ENCODE measurements around the gene MED31.

DNA sequence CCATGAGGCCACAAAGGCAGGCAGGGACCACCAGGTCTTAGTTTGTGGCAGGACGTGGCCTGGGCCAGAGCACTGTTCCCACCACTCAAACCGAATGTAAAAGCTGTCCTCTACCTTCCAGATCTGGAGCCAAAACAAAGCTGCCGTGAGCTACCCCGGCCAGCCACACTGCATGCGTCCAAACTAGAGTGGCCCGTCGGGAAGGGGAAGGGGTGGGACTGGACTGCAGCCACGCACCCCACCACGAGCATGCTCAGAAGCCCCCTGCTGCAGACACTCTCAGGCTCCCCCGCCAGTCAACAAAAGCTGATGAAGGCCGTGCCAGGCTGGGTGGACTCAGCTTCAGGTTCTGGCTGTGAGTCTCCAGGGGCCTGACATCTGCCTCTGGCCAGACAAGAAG is 46.6 kb upstream of the MED31 start:
- TF ChIP-seq, protein P1, sequence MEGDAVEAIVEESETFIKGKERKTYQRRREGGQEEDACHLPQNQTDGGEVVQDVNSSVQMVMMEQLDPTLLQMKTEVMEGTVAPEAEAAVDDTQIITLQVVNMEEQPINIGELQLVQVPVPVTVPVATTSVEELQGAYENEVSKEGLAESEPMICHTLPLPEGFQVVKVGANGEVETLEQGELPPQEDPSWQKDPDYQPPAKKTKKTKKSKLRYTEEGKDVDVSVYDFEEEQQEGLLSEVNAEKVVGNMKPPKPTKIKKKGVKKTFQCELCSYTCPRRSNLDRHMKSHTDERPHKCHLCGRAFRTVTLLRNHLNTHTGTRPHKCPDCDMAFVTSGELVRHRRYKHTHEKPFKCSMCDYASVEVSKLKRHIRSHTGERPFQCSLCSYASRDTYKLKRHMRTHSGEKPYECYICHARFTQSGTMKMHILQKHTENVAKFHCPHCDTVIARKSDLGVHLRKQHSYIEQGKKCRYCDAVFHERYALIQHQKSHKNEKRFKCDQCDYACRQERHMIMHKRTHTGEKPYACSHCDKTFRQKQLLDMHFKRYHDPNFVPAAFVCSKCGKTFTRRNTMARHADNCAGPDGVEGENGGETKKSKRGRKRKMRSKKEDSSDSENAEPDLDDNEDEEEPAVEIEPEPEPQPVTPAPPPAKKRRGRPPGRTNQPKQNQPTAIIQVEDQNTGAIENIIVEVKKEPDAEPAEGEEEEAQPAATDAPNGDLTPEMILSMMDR (IDR thresholded peaks at IDR 0.05) = no peak
- TF ChIP-seq POLR2A (IDR thresholded peaks at IDR 0.05) = no peak

Data from adrenal gland (tissue), 5 donors.